OCI-LY1 (cell line): ENCODE measurements around the gene RAB22A.

Experiments used
- CTCF ChIP-seq: fragments of 200-600 bp; sonication (generic), shearing (Covaris generic); IDR thresholded peaks from 2 replicates; pipeline ENCODE4 v1.5.1; 2017; ENCODE audit warnings: mild to moderate bottlenecking, antibody characterized with exemption, low read length, moderate library complexity, mixed read lengths
- EZH2 ChIP-seq: fragments of 200-600 bp; sonication (generic), shearing (Covaris generic); IDR thresholded peaks from 2 replicates; pipeline ENCODE4 v1.8.0; 2017; ENCODE audit warnings: borderline replicate concordance, mixed run types, mild to moderate bottlenecking, antibody characterized with exemption, low read length, moderate library complexity, mixed read lengths

- TF ChIP-seq CTCF (no peak), EZH2 (no peak)
Measured at GRCh38 chr20:58405504-58406291, 96.2 kb downstream of the RAB22A start.
